Peyer's patch (tissue), 4 donors: ENCODE data around the gene SCAMP1.

Source experiments
- CTCF ChIP-seq, 6 experiments: fragments of 450-650 bp in 4 of 6; fragments of 200-600 bp in 2 of 6; sonication (generic) in 1 of 6; IDR thresholded peaks; one replicate each; pipeline ENCODE4 v1.5.1; 2017 to 2019; ENCODE audit warnings: antibody characterized with exemption in 6 of 6, mild to moderate bottlenecking in 3 of 6, moderate library complexity in 1 of 6
- POLR2A ChIP-seq, 2 donors: fragments of 450-650 bp; IDR thresholded peaks; one replicate each; pipeline ENCODE4 v1.5.1; 2017; ENCODE audit warnings: antibody characterized with exemption in 2 of 2, mild to moderate bottlenecking in 2 of 2, moderate library complexity in 2 of 2

- TF ChIP-seq CTCF (IDR thresholded peaks at IDR 0.05) = no peak
- no peak for TF ChIP-seq POLR2A (IDR thresholded peaks at IDR 0.05)
Observed at GRCh38 chr5:78500871-78501270, 140.5 kb downstream of the SCAMP1 start.
